NB4 (cell line): ENCODE data around the gene ZNF248.

ENCODE experiments used
- CTCF ChIP-seq: IDR thresholded peaks from one replicate; pipeline ENCODE4 v1.5.1; 2012; ENCODE audit warnings: low read depth, low read length
- MAX ChIP-seq: IDR thresholded peaks from 2 replicates; pipeline ENCODE4 v1.6.1; 2011; ENCODE audit warnings: low read depth, low read length

DNA sequence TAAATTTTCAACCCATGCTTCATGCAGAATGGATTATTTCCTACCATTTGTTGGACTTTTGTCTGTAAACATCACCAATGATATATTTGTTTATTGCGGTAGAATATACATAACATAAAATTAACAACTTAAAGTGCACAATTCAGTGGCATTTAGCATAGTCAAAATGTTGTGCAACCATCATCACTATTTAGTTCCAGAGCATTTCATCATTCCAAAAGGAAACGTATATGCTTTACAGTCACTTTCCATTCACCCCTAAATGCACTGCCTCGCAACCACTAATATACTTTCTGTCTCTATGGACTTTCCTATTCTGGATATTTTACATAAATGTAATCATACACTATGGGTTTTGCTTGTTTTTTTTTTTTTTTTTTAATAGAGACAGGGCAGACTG lies 11.4 kb upstream of the ZNF248 start:
- TF ChIP-seq MAX (no peak), CTCF (no peak)
